Activated T-cell treated with anti-CD3 and anti-CD28 coated beads for 48 hours (primary cell): ENCODE data around the gene PIK3R5.
A peak's percentile ranks its signal among the peaks of the same experiment; 100 is the strongest.

Source experiments
- DNase-seq: peaks from one replicate; pipeline ENCODE4 v3.0.0-alpha.2; 2020; ENCODE audit warnings: low read depth

Gene PIK3R5

GRCh38 chr17:8951206-8951605 lies 14.3 kb downstream of the PIK3R5 start:
- DNase-seq = no peak

- no peak for DNase-seq
These were observed 16.3 kb downstream of the PIK3R5 start for GRCh38 chr17:8949061-8949661.

- no peak for DNase-seq
These were observed 17.0 kb downstream of the PIK3R5 start for GRCh38 chr17:8948462-8948861.

GRCh38 chr17:8947201-8947600 lies 18.3 kb downstream of the PIK3R5 start:
- no peak for DNase-seq

DNA sequence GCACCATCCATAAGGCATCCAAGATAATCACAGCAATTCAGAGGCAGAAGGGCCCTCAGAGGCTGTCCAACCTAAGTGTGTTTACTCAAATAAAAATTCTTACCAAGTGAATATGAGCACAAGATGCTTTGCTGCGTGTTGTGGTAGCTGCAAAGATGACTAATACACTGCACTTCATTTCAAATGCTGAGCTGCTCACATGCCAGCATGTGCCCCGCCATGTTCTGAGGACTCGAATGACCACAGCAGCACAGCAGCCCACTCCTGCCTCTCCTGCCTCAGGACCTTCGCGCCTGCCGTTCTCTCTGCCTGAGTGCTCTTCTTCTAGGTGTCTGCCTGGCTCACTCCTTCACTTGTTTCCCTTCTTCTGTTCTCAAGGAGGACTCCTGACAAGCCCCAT lies 19.0 kb downstream of the PIK3R5 start:
- DNase-seq = no peak

- DNase-seq = no peak
These were observed 19.4 kb downstream of the PIK3R5 start for GRCh38 chr17:8946071-8946470.

DNA sequence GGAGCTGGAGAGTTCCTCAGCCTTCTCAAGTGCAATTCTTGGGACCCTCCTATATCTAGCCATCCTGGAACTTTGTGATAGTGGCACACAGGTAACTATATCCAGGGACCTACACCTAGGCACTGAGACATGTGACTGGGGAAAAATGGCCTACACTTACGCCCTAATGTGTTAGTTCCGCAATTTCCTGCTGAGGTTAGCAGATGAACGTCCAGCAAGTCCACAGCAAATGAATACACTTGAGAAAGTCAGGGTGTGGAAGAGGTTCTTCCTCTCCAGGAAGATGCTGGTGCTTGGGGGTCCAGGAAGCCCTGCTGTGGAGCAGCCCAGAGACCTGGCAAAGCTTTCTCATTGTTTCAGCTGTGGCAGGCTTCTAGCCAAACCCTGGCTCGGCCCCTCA lies 20.8 kb downstream of the PIK3R5 start:
- DNase-seq = no peak

GRCh38 chr17:8944083-8944482 lies 21.4 kb downstream of the PIK3R5 start:
- no peak for DNase-seq

- DNase-seq = no peak
These were observed 23.4 kb downstream of the PIK3R5 start for GRCh38 chr17:8941980-8942622.

DNA sequence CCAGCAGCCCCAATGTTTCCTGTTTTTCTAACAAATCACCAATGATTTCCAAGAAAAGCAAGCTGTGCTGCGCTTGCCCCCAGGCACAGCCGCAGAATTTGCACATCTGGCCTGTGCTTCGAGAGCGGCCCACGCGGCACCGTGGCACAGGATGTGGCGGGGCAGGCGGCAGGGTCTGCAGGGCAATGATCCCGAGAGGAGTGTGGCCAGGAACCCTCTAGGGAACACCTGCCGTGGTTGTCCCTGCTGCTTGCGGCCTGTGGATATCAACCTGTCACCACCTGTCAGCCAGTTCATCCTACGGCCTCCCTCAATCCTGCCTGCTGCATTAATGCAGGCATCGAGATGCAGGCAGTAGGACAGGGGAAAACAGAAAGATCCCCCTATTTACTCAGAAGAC lies 24.0 kb downstream of the PIK3R5 start:
- no peak for DNase-seq

GRCh38 chr17:8940866-8941471 lies 24.5 kb downstream of the PIK3R5 start:
- no peak for DNase-seq

DNA sequence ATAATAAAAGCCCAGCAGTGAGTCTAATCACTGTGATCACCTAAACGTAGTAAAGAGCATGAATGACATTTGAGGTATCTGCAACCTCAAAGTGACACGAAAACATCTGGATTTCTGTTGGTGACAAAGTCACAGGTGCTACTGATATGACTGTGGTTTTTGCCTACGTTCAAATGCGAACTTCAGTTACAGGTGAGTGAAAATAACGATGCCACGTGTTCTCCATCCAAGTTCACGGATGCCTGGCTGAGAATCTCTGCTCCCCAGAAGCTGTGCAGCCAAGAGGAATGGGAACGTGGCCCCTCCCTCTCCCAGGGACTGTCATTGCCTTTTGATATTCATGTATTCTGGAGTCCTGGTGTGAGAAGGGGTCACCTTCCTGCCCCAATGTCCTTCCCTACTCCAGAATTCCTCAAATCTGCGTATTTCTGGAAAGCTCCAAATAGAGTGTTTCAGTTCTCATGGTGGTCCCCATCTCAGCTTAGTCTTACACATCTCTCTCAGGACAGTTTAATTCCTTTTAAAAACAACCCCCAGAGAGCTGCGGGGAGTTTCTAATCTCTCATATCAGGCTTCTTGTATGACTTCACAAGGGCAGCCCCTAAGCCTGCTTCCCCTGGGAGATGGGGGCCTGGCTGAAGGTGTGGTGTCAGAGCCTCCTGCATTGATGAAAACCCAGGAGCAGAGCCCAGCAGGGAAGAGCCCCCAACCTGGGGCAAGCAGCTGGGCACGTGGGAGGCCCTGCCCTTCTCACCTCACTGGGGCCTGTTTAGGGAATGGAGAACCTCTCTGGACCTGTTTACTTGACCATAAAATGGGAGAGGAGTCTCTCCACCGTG lies 25.8 kb downstream of the PIK3R5 start:
- DNase-seq = no peak

DNA sequence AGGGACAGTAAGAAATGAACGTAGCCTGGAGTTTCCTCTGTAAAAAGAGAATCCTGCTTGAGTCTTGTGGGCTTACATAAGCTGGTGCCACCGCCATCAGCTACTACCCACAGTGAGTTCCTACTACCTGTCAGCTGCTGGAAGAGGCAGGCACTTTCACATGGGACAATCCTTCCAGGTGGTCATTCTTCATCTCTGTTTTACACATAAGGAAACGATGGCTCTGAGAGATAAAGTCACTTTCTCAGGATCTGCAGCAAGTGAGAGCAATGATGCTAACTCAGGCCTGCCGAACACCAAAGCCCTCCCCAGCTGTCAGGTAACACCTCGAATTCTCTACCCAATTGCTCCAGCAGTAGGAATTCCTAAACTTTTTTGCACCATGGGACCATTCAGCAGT lies 26.6 kb downstream of the PIK3R5 start:
- DNase-seq = no peak

GRCh38 chr17:8935191-8935590 lies 30.3 kb downstream of the PIK3R5 start:
- DNase-seq = peak; percentile 68

GRCh38 chr17:8934346-8934745 lies 31.2 kb downstream of the PIK3R5 start:
- DNase-seq = no peak

DNA sequence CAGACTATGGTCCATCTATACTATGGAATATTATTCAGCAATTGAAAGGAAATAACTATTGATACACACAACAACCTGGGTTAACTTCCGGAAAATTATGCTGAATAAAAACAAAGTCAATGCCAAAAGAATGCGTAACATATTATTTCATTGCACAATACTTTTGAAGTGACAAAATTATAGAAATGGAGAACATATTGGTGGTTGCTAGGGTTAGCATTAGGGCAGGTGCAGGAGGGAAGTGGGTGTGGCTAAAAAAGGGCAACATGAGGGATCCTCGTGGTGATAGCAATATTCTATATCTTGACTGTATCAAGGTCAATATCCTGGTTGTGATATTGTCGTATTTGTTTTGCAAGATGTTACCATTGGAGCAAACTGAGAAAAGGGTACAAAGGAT lies 34.9 kb downstream of the PIK3R5 start:
- no peak for DNase-seq

GRCh38 chr17:8928347-8928746 lies 37.2 kb downstream of the PIK3R5 start:
- no peak for DNase-seq

DNA sequence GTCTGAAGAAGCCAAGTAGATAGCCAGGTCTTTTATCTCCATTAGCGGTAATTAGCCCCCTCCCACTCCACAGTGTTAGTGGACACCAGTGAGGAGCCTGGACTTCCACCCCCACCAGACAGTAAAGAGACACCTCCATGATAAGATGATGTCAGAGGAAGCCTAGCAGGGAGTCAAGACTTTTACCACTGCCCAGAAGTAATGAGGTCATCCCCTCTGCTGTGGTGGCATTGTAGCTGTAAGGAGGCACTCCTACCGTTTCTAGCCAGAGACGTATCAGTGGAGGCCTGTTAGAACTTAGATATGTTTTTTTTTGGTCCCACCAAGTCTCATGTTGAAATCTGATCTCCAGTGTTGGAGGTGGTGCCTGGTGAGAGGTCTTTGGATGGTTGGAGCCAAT lies 38.1 kb downstream of the PIK3R5 start:
- DNase-seq = no peak

DNA sequence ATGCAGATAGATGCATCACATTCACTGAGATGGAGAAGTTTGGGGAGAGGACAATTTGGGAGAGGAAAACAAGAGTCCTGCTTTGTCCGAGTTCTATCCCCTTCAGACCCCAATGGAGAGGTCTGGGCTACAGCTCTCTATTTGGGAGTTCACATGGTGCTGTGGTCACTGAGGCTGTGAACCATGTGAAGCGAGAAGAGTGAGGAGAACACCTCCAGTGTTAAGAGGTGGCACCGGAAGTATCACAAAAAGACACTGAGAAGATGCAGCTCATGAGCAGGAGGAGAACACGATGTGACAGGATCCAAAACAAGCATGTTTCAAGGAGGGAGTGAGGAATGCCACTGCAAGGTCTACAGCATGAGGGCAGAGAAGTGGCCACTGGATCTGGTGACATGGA lies 39.7 kb downstream of the PIK3R5 start:
- no peak for DNase-seq

- no peak for DNase-seq
These were observed 40.4 kb downstream of the PIK3R5 start for GRCh38 chr17:8925141-8925540.

DNA sequence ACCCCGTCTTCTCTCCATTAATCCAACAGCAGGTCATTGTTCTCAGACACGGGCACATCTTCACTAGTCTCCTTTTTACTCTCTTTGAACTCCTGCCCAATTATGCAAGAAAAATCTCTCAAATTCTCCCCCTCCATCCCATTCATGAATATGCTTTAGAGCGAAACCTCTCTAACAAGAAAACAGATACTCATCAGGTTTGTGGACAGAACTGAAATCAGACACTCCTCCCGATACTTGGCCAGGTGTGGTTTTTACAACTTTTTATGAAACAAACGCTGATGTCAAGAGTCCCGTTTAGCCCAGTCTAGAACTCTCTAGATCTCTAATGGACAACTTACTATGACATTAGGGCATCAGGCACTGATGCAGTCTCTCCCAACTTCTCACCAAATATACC lies 40.9 kb downstream of the PIK3R5 start:
- DNase-seq = no peak

GRCh38 chr17:8923762-8924161 lies 41.7 kb downstream of the PIK3R5 start:
- no peak for DNase-seq

DNA sequence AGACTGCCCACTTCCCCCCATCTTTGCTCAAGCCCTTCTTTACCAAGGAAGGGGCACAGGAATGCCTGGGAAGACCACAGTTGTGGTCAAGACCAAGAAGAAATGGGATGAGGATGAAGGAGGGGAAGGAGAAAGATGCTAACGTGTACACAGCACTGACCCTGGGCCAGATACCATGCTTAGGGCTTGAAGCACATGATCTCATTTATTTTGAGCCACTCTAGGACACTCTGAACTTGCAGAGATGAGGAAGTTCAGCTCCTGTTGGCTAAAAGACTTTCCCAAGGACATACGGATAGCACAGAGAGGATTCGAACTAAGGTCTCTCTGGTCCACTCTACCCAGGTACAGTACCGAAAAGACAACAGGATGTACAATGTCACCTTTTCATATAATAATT lies 42.6 kb downstream of the PIK3R5 start:
- no peak for DNase-seq
